ENCODE data around the gene IGFBP5.

DNA sequence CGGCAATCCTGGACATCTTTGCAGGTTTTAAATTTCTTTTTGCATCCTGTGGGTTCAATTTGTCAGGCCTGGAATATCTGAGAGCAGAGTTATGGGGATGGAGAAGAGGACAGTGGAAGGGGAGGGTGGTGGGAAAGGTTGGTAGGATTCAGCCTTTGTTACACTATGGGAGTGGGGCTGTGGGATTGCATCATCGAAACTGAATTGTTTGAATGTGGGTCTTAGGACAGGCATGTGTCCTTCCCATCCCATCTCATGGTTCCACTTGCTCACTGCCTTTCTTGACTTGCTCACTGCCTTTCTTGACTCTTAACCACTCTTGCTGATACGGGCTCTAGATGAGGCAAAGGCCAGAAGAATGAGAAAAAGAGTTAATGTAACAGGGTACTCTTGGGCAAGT is 49.2 kb downstream of the IGFBP5 start:
- TF ChIP-seq POLR2AphosphoS5 (IDR thresholded peaks at IDR 0.05; ENCODE audit: low read depth, low read length) (no peak), EZH2phosphoT487 (IDR thresholded peaks at IDR 0.05; ENCODE audit: borderline replicate concordance, low read depth) (no peak), SIN3A (IDR thresholded peaks at IDR 0.05; ENCODE audit: borderline replicate concordance, low read depth, low read length) (no peak), YY1 (IDR thresholded peaks at IDR 0.05; ENCODE audit: low read depth) (no peak), TAF1 (IDR thresholded peaks at IDR 0.05; ENCODE audit: borderline replicate concordance, low read depth, low read length) (no peak), FOXJ3 (CRISPR knock-in tag; IDR thresholded peaks at IDR 0.05) (no peak), CHD2 (IDR thresholded peaks at IDR 0.05; ENCODE audit: low read length, partially characterized antibody) (no peak), TCF12 (IDR thresholded peaks at IDR 0.05) (no peak)
- TF ChIP-seq, protein P1, sequence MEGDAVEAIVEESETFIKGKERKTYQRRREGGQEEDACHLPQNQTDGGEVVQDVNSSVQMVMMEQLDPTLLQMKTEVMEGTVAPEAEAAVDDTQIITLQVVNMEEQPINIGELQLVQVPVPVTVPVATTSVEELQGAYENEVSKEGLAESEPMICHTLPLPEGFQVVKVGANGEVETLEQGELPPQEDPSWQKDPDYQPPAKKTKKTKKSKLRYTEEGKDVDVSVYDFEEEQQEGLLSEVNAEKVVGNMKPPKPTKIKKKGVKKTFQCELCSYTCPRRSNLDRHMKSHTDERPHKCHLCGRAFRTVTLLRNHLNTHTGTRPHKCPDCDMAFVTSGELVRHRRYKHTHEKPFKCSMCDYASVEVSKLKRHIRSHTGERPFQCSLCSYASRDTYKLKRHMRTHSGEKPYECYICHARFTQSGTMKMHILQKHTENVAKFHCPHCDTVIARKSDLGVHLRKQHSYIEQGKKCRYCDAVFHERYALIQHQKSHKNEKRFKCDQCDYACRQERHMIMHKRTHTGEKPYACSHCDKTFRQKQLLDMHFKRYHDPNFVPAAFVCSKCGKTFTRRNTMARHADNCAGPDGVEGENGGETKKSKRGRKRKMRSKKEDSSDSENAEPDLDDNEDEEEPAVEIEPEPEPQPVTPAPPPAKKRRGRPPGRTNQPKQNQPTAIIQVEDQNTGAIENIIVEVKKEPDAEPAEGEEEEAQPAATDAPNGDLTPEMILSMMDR (IDR thresholded peaks at IDR 0.05): no peak
- TF ChIP-seq, protein P2, sequence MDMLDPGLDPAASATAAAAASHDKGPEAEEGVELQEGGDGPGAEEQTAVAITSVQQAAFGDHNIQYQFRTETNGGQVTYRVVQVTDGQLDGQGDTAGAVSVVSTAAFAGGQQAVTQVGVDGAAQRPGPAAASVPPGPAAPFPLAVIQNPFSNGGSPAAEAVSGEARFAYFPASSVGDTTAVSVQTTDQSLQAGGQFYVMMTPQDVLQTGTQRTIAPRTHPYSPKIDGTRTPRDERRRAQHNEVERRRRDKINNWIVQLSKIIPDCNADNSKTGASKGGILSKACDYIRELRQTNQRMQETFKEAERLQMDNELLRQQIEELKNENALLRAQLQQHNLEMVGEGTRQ (IDR thresholded peaks at IDR 0.05; ENCODE audit: borderline replicate concordance, low read depth, low read length): no peak
